WTC11 (cell line): Measurements from ENCODE around the gene SUB1. TPM values are rescaled to one million over a fixed set of nuclear protein-coding genes. Genes with fewer than 3 reads are reported as not detected.

Experiments used
- ATAC-seq: fragments of 200-7000 bp; cut with Tn5 transposase; 2 replicates; pipeline ENCODE4 v1.10.0; 2021; ENCODE audit warnings: mild to moderate bottlenecking, moderate library complexity
- CTCF ChIA-PET: fragments of 300-600 bp; sonication (Branson Sonifier 250); formaldehyde crosslinking; loops from one replicate; lab custom pipeline; 2021; ENCODE audit warnings: antibody characterized with exemption; lab: Charles Lee
- POLR2A ChIA-PET: fragments of 350-600 bp; sonication (Branson Sonifier 250); formaldehyde crosslinking; loops from one replicate; lab custom pipeline; 2021; ENCODE audit warnings: antibody characterized with exemption; lab: Charles Lee
- DNase-seq: peaks from one replicate; pipeline ENCODE4 v3.0.0; 2021; ENCODE audit warnings: low spot score
- H3K27ac Mint-ChIP-seq: 2 replicates; pipeline ENCODE4 v1.8.0; 2021; ENCODE audit warnings: mixed read lengths
- H3K27me3 Mint-ChIP-seq: 2 replicates; pipeline ENCODE4 v1.8.0; 2021; ENCODE audit warnings: low read depth, mild to moderate bottlenecking, moderate library complexity, mixed read lengths
- H3K36me3 Mint-ChIP-seq: 2 replicates; pipeline ENCODE4 v1.8.0; 2021; ENCODE audit warnings: mixed read lengths
- H3K4me1 Mint-ChIP-seq: 2 replicates; pipeline ENCODE4 v1.8.0; 2022; ENCODE audit warnings: mixed read lengths
- H3K4me3 Mint-ChIP-seq: 2 replicates; pipeline ENCODE4 v1.8.0; 2021; ENCODE audit warnings: mild to moderate bottlenecking, moderate library complexity, mixed read lengths
- H3K9me3 Mint-ChIP-seq: 2 replicates; pipeline ENCODE4 v1.8.0; 2021; ENCODE audit warnings: mixed read lengths
- CBFB ChIP-seq: sonication (generic); formaldehyde crosslinking; IDR thresholded peaks from 2 replicates; pipeline ENCODE4 v1.8.1; 2022; ENCODE audit warnings: mild to moderate bottlenecking, low read depth, missing genetic modification reagents
- CREB1 ChIP-seq: sonication (generic); formaldehyde crosslinking; IDR thresholded peaks from 2 replicates; pipeline ENCODE4 v1.8.0; 2023; ENCODE audit warnings: mild to moderate bottlenecking, missing genetic modification reagents
- EMX1 ChIP-seq: fragments of 250-450 bp; sonication (Bioruptor Pico); IDR thresholded peaks from 2 replicates; pipeline ENCODE4 v1.8.0; 2021; ENCODE audit warnings: mild to moderate bottlenecking
- FOXK1 ChIP-seq: sonication (generic); formaldehyde crosslinking; IDR thresholded peaks from 2 replicates; pipeline ENCODE4 v1.8.0; 2022; ENCODE audit warnings: mild to moderate bottlenecking, moderate library complexity, missing genetic modification reagents
- GRHL2 ChIP-seq: fragments of 250-450 bp; sonication (Bioruptor Pico); IDR thresholded peaks from 2 replicates; pipeline ENCODE4 v1.8.0; 2022; ENCODE audit warnings: mild to moderate bottlenecking, moderate library complexity; ENCODE audit not compliant: insufficient replicate concordance, severe bottlenecking
- GTF2I ChIP-seq: fragments of 250-450 bp; sonication (Bioruptor Pico); conservative IDR thresholded peaks from 2 replicates; pipeline ENCODE4 v1.4.0; 2021; ENCODE audit warnings: mild to moderate bottlenecking
- SMAD4 ChIP-seq: sonication (generic); formaldehyde crosslinking; IDR thresholded peaks from 2 replicates; pipeline ENCODE4 v1.8.0; 2022; ENCODE audit warnings: mild to moderate bottlenecking, missing genetic modification reagents
- SP1 ChIP-seq: sonication (generic); formaldehyde crosslinking; conservative IDR thresholded peaks from 2 replicates; pipeline ENCODE4 v1.8.1; 2022; ENCODE audit warnings: missing genetic modification reagents
- TCF7 ChIP-seq: sonication (generic); formaldehyde crosslinking; IDR thresholded peaks from 2 replicates; pipeline ENCODE4 v1.8.0; 2022; ENCODE audit warnings: mild to moderate bottlenecking, low read depth, missing genetic modification reagents, moderate library complexity
- ZNF138 ChIP-seq: sonication (generic); formaldehyde crosslinking; conservative IDR thresholded peaks from 2 replicates; pipeline ENCODE4 v1.8.1; 2022; ENCODE audit warnings: mild to moderate bottlenecking, moderate library complexity, missing genetic modification reagents
- total RNA-seq: library from RNA; stranded (reverse); gene quantifications from 3 replicates; pipeline ENCODE4 v1.2.3, GENCODE V29; 2021
- TF ChIP-seq, protein P1 (sequence below): sonication (generic); formaldehyde crosslinking; IDR thresholded peaks from 2 replicates; pipeline ENCODE4 v1.8.1; 2022; ENCODE audit warnings: missing genetic modification reagents, borderline replicate concordance
- TF ChIP-seq, protein P2 (sequence below): sonication (generic); formaldehyde crosslinking; conservative IDR thresholded peaks from 2 replicates; pipeline ENCODE4 v1.8.1; 2022; ENCODE audit warnings: mild to moderate bottlenecking, missing genetic modification reagents
- TF ChIP-seq, protein P3 (sequence below): sonication (generic); formaldehyde crosslinking; IDR thresholded peaks from 2 replicates; pipeline ENCODE4 v1.8.0; 2022; ENCODE audit warnings: missing genetic modification reagents
- TF ChIP-seq, protein P4 (sequence below): fragments of 250-450 bp; sonication (Bioruptor Pico); IDR thresholded peaks from 2 replicates; pipeline ENCODE4 v1.9.0; 2021; ENCODE audit warnings: mild to moderate bottlenecking
- TF ChIP-seq, protein P5 (sequence below): sonication (generic); formaldehyde crosslinking; IDR thresholded peaks from 2 replicates; pipeline ENCODE4 v1.8.0; 2023; ENCODE audit warnings: missing genetic modification reagents
- TF ChIP-seq, protein P6 (sequence below): sonication (generic); formaldehyde crosslinking; IDR thresholded peaks from 2 replicates; pipeline ENCODE4 v1.8.0; 2022; ENCODE audit warnings: mild to moderate bottlenecking, missing genetic modification reagents
- TF ChIP-seq, protein P7 (sequence below): fragments of 250-450 bp; sonication (Bioruptor Pico); IDR thresholded peaks from 2 replicates; pipeline ENCODE4 v1.9.0; 2021; ENCODE audit warnings: mild to moderate bottlenecking, borderline replicate concordance
- TF ChIP-seq, protein P8 (sequence below): fragments of 250-450 bp; sonication (Bioruptor Pico); IDR thresholded peaks from 2 replicates; pipeline ENCODE4 v1.9.0; 2021; ENCODE audit warnings: mild to moderate bottlenecking

Gene SUB1
- total RNA-seq, 1 experiment from 2014 or later, result 258 TPM

DNA sequence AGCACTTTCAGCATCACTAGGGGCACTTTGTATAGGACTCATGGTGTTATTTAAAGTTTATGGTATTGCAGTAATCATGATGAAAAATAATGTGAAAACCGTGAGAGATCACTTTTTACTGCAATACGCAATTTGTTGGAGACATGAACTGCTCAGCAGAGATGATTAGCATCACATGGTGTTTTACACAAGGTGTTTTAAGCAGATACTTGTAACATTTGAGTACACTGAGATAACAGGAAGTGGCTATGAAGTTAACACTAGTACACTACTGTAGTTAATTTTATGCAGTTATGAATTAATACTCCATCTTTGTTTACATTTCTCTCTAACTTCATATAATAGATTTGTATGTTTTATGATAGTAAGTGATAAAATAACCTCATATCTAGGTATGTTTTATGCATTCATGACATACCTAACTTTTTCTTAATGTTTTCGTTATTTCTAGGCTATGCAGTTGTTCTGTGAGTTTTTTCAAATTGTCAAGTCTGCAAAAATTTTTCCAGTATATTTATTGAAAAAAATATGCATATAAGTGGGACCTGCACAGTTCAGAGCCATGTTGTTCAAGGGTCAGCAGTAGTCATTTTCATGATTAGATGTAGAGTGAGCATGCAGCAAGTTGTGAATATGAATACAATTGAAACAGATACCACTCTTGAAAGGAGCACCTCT is 13.0 kb downstream of the SUB1 start:
- Mint-ChIP-seq H3K4me3 (no peak overlapping the region), H3K4me1 (no peaks in the 10 kb centered on the region), H3K9me3 (no peaks in the 10 kb centered on the region), H3K36me3 (peaks cover 78% of the 10 kb centered on the region), H3K27me3 (no peaks in the 10 kb centered on the region), H3K27ac (no peak overlapping the region)
- POLR2A ChIA-PET, result interaction anchor here (1.0 kb wide), 1 partner anchor 108 kb away, joined by 3 read pairs; no protein-coding TSS in a partner anchor
- TF ChIP-seq, protein P1, sequence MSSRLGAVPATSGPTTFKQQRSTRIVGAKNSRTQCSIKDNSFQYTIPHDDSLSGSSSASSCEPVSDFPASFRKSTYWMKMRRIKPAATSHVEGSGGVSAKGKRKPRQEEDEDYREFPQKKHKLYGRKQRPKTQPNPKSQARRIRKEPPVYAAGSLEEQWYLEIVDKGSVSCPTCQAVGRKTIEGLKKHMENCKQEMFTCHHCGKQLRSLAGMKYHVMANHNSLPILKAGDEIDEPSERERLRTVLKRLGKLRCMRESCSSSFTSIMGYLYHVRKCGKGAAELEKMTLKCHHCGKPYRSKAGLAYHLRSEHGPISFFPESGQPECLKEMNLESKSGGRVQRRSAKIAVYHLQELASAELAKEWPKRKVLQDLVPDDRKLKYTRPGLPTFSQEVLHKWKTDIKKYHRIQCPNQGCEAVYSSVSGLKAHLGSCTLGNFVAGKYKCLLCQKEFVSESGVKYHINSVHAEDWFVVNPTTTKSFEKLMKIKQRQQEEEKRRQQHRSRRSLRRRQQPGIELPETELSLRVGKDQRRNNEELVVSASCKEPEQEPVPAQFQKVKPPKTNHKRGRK, result no peak
- TF ChIP-seq SMAD4 (CRISPR knock-in tag), result no peak
- no peak for TF ChIP-seq ZNF138
- TF ChIP-seq, protein P2, sequence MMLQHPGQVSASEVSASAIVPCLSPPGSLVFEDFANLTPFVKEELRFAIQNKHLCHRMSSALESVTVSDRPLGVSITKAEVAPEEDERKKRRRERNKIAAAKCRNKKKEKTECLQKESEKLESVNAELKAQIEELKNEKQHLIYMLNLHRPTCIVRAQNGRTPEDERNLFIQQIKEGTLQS, result no peak
- TF ChIP-seq, protein P3, sequence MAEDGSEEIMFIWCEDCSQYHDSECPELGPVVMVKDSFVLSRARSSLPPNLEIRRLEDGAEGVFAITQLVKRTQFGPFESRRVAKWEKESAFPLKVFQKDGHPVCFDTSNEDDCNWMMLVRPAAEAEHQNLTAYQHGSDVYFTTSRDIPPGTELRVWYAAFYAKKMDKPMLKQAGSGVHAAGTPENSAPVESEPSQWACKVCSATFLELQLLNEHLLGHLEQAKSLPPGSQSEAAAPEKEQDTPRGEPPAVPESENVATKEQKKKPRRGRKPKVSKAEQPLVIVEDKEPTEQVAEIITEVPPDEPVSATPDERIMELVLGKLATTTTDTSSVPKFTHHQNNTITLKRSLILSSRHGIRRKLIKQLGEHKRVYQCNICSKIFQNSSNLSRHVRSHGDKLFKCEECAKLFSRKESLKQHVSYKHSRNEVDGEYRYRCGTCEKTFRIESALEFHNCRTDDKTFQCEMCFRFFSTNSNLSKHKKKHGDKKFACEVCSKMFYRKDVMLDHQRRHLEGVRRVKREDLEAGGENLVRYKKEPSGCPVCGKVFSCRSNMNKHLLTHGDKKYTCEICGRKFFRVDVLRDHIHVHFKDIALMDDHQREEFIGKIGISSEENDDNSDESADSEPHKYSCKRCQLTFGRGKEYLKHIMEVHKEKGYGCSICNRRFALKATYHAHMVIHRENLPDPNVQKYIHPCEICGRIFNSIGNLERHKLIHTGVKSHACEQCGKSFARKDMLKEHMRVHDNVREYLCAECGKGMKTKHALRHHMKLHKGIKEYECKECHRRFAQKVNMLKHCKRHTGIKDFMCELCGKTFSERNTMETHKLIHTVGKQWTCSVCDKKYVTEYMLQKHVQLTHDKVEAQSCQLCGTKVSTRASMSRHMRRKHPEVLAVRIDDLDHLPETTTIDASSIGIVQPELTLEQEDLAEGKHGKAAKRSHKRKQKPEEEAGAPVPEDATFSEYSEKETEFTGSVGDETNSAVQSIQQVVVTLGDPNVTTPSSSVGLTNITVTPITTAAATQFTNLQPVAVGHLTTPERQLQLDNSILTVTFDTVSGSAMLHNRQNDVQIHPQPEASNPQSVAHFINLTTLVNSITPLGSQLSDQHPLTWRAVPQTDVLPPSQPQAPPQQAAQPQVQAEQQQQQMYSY (CRISPR knock-in tag), result no peak
- TF ChIP-seq CREB1 (CRISPR knock-in tag), result no peak
- no peak for TF ChIP-seq GRHL2
- no peak for TF ChIP-seq TCF7
- no peak for TF ChIP-seq CBFB (CRISPR knock-in tag)
- TF ChIP-seq, protein P4, sequence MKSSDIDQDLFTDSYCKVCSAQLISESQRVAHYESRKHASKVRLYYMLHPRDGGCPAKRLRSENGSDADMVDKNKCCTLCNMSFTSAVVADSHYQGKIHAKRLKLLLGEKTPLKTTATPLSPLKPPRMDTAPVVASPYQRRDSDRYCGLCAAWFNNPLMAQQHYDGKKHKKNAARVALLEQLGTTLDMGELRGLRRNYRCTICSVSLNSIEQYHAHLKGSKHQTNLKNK, result no peak
- TF ChIP-seq FOXK1 (CRISPR knock-in tag), result no peak
- TF ChIP-seq GTF2I (CRISPR knock-in tag), result no peak
- no peak for TF ChIP-seq EMX1 (CRISPR knock-in tag)
- no peak for TF ChIP-seq SP1 (CRISPR knock-in tag)
- ATAC-seq (no peak), DNase-seq (no peak)
- CTCF ChIA-PET, result interaction anchor here (0.9 kb wide), 1 partner anchor 109 kb away, joined by 3 read pairs; no protein-coding TSS in a partner anchor

DNA sequence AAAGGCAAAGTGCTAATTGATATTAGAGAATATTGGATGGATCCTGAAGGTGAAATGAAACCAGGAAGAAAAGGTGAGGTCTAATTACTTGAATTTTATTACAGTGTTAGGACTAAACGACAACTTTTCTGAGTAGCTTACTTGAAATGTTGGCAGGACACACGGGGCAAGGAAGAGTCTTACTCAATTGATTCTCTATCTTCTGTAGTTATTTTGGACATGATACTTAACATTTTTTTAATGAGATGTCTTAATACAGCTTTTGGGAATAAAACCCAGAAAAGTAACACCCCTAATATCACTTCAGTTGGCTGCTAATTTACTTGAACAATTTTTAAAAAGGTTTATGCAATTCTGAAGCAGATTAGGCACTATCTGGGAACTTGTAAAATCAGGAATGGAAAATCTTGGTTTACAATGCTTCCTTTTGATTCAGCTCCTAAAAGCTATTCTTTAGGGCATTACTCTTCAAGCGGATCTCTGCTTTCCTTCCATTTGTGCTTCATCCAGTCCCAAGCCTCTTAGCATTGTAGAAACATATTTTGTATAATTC is 13.7 kb downstream of the SUB1 start:
- DNase-seq, result no peak
- Mint-ChIP-seq H3K27me3 (no peaks in the 10 kb centered on the region), H3K36me3 (peaks cover 77% of the 10 kb centered on the region), H3K4me3 (no peak overlapping the region), H3K4me1 (no peaks in the 10 kb centered on the region), H3K27ac (no peak overlapping the region), H3K9me3 (no peaks in the 10 kb centered on the region)
- ATAC-seq, result no peak
- ChIA-PET POLR2A (interaction anchor here (1.0 kb wide), 1 partner anchor 109 kb away, joined by 3 read pairs; no protein-coding TSS in a partner anchor), CTCF (interaction anchor here (0.7 kb wide), 1 partner anchor 9 kb away, joined by 3 read pairs; no protein-coding TSS in a partner anchor)
- TF ChIP-seq, protein P5, sequence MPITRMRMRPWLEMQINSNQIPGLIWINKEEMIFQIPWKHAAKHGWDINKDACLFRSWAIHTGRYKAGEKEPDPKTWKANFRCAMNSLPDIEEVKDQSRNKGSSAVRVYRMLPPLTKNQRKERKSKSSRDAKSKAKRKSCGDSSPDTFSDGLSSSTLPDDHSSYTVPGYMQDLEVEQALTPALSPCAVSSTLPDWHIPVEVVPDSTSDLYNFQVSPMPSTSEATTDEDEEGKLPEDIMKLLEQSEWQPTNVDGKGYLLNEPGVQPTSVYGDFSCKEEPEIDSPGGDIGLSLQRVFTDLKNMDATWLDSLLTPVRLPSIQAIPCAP (CRISPR knock-in tag), result no peak
- TF ChIP-seq, protein P6, sequence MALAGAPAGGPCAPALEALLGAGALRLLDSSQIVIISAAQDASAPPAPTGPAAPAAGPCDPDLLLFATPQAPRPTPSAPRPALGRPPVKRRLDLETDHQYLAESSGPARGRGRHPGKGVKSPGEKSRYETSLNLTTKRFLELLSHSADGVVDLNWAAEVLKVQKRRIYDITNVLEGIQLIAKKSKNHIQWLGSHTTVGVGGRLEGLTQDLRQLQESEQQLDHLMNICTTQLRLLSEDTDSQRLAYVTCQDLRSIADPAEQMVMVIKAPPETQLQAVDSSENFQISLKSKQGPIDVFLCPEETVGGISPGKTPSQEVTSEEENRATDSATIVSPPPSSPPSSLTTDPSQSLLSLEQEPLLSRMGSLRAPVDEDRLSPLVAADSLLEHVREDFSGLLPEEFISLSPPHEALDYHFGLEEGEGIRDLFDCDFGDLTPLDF (CRISPR knock-in tag), result no peak
- TF ChIP-seq CREB1 (CRISPR knock-in tag) (no peak), SMAD4 (CRISPR knock-in tag) (no peak)
- TF ChIP-seq, protein P7, sequence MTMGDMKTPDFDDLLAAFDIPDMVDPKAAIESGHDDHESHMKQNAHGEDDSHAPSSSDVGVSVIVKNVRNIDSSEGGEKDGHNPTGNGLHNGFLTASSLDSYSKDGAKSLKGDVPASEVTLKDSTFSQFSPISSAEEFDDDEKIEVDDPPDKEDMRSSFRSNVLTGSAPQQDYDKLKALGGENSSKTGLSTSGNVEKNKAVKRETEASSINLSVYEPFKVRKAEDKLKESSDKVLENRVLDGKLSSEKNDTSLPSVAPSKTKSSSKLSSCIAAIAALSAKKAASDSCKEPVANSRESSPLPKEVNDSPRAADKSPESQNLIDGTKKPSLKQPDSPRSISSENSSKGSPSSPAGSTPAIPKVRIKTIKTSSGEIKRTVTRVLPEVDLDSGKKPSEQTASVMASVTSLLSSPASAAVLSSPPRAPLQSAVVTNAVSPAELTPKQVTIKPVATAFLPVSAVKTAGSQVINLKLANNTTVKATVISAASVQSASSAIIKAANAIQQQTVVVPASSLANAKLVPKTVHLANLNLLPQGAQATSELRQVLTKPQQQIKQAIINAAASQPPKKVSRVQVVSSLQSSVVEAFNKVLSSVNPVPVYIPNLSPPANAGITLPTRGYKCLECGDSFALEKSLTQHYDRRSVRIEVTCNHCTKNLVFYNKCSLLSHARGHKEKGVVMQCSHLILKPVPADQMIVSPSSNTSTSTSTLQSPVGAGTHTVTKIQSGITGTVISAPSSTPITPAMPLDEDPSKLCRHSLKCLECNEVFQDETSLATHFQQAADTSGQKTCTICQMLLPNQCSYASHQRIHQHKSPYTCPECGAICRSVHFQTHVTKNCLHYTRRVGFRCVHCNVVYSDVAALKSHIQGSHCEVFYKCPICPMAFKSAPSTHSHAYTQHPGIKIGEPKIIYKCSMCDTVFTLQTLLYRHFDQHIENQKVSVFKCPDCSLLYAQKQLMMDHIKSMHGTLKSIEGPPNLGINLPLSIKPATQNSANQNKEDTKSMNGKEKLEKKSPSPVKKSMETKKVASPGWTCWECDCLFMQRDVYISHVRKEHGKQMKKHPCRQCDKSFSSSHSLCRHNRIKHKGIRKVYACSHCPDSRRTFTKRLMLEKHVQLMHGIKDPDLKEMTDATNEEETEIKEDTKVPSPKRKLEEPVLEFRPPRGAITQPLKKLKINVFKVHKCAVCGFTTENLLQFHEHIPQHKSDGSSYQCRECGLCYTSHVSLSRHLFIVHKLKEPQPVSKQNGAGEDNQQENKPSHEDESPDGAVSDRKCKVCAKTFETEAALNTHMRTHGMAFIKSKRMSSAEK (CRISPR knock-in tag), result no peak
- TF ChIP-seq, protein P8, sequence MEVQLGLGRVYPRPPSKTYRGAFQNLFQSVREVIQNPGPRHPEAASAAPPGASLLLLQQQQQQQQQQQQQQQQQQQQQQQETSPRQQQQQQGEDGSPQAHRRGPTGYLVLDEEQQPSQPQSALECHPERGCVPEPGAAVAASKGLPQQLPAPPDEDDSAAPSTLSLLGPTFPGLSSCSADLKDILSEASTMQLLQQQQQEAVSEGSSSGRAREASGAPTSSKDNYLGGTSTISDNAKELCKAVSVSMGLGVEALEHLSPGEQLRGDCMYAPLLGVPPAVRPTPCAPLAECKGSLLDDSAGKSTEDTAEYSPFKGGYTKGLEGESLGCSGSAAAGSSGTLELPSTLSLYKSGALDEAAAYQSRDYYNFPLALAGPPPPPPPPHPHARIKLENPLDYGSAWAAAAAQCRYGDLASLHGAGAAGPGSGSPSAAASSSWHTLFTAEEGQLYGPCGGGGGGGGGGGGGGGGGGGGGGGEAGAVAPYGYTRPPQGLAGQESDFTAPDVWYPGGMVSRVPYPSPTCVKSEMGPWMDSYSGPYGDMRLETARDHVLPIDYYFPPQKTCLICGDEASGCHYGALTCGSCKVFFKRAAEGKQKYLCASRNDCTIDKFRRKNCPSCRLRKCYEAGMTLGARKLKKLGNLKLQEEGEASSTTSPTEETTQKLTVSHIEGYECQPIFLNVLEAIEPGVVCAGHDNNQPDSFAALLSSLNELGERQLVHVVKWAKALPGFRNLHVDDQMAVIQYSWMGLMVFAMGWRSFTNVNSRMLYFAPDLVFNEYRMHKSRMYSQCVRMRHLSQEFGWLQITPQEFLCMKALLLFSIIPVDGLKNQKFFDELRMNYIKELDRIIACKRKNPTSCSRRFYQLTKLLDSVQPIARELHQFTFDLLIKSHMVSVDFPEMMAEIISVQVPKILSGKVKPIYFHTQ, result no peak
